Testis (tissue), 3 donors: ENCODE results near the gene ARSA. TPM values are rescaled to one million over a fixed set of nuclear protein-coding genes. Genes with fewer than 3 reads are reported as not detected.
A peak's percentile ranks its signal among the peaks of the same experiment; 100 is the strongest.

ENCODE experiments used
- DNase-seq: peaks from one replicate; pipeline ENCODE4 v3.0.0-alpha.2; 2019
- H3K27ac ChIP-seq, 2 donors: fragments of 200-600 bp; sonication (generic); one replicate each; pipeline ENCODE4 v1.5.1; 2019
- H3K27me3 ChIP-seq: fragments of 200-600 bp; sonication (generic); one replicate; pipeline ENCODE4 v1.5.1; 2019
- H3K36me3 ChIP-seq: fragments of 200-600 bp; sonication (generic); one replicate; pipeline ENCODE4 v1.5.1; 2017; ENCODE audit warnings: low read depth; ENCODE audit errors: missing control alignments
- H3K4me1 ChIP-seq: fragments of 200-600 bp; sonication (generic); one replicate; pipeline ENCODE4 v1.5.1; 2019
- H3K4me3 ChIP-seq, 2 donors: fragments of 200-600 bp; sonication (generic); one replicate each; pipeline ENCODE4 v1.5.1; 2017 to 2019
- H3K9me3 ChIP-seq: fragments of 200-600 bp; sonication (generic); one replicate; pipeline ENCODE4 v1.5.1; 2017
- POLR2A ChIP-seq: fragments of 450-650 bp; IDR thresholded peaks from one replicate; pipeline ENCODE4 v1.6.1; 2017; ENCODE audit warnings: antibody characterized with exemption, mild to moderate bottlenecking, moderate library complexity
- WGBS, 2 donors: methylation state at CpG; one replicate each; pipeline ENCODE4 v1.1.5; 2018; 5-methylcytosine and 5-hydroxymethylcytosine counted together
- intact Hi-C: fragments of 100-400 bp; cut with DNase I; formaldehyde crosslinking; loops from one replicate; pipeline ENCODE4 v1.15.1; 2023; ENCODE audit warnings: low total_unique reads
- polyA plus RNA-seq: library from polyadenylated mRNA; stranded (reverse); fragments of 350-450 nt; fragmentation: Illumina TruSeq; extraction: RNeasy Lipid Tissue Mini Kit (QIAGEN cat#74804); gene quantifications from one replicate; pipeline ENCODE4 v1.2.3, GENCODE V29; 2014; ENCODE audit warnings: low read depth, low replicate concordance; ENCODE audit not compliant: insufficient read depth
- total RNA-seq, 2 donors: library from RNA; depleted of rRNA; stranded (reverse); fragments of >200 nt; gene quantifications; one replicate each; pipeline ENCODE4 v1.2.3, GENCODE V29; 2016
- TF ChIP-seq, protein P1 (sequence below), 3 experiments: fragments of 450-650 bp in 2 of 3; fragments of 200-600 bp in 1 of 3; sonication (generic) in 1 of 3; IDR thresholded peaks; one replicate each; pipeline ENCODE4 v1.5.1; 2016 to 2019; ENCODE audit warnings: antibody characterized with exemption in 3 of 3, mild to moderate bottlenecking in 2 of 3, moderate library complexity in 1 of 3

ARSA gene
- total and polyA plus RNA-seq, 3 donors from 2014 or later = 60.9 to 95.9 (median 73.5) TPM

DNA sequence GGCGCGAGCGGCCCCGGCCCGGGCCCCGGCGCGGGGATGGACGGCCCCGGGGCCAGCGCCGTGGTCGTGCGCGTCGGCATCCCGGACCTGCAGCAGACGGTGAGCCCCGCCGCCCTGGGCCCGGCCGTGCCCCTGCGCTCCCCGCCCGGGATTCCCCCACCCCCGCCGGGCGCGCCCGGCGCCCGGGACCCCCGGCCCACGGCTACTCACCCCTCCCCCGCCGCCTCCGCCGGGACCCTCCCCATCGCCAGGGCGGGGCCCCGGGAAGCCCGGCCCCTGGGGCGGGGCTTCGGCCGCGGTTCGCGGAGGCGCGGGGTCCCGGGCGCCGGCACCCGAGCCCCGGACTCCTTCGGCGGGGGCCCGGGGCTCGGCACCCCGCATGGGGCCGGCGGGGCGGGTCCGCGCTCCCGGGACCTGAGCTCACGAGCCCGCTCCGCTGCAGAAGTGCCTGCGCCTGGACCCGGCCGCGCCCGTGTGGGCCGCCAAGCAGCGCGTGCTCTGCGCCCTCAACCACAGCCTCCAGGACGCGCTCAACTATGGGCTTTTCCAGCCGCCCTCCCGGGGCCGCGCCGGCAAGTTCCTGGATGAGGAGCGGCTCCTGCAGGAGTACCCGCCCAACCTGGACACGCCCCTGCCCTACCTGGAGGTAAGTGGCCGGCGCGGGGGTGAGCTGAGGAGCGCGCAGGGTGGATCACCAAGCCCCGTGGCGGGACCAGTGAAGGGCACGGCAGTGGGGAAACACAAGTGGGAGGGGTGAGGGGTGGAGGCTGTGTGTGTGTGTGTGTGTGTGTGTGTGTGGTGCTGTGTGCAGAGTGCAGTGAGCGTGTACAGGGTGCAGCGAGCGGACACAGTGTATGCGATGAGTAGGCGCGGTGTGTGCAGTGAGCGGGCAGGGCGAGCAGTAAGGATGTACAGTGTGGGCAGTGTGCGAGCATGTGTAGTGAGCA is 46.9 kb upstream of the ARSA start:
- Histone ChIP-seq H3K36me3 (no peaks in the 10 kb centered on the region), H3K9me3 (no peaks in the 10 kb centered on the region), H3K27me3 (no peaks in the 10 kb centered on the region), H3K27ac (no peak overlapping the region), H3K4me1 (peaks cover 6% of the 10 kb centered on the region), H3K4me3 (peak overlapping the region; percentile 40 to 43)
- WGBS, 2 donors = 9 to 16% methylated on average over 9 to 50 of the region's 105 CpGs
- TF ChIP-seq POLR2A = no peak
- TF ChIP-seq, protein P1, sequence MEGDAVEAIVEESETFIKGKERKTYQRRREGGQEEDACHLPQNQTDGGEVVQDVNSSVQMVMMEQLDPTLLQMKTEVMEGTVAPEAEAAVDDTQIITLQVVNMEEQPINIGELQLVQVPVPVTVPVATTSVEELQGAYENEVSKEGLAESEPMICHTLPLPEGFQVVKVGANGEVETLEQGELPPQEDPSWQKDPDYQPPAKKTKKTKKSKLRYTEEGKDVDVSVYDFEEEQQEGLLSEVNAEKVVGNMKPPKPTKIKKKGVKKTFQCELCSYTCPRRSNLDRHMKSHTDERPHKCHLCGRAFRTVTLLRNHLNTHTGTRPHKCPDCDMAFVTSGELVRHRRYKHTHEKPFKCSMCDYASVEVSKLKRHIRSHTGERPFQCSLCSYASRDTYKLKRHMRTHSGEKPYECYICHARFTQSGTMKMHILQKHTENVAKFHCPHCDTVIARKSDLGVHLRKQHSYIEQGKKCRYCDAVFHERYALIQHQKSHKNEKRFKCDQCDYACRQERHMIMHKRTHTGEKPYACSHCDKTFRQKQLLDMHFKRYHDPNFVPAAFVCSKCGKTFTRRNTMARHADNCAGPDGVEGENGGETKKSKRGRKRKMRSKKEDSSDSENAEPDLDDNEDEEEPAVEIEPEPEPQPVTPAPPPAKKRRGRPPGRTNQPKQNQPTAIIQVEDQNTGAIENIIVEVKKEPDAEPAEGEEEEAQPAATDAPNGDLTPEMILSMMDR (IDR thresholded peaks at IDR 0.05) = no peak
- DNase-seq = no peak
- intact Hi-C loops = no loop called here

DNA sequence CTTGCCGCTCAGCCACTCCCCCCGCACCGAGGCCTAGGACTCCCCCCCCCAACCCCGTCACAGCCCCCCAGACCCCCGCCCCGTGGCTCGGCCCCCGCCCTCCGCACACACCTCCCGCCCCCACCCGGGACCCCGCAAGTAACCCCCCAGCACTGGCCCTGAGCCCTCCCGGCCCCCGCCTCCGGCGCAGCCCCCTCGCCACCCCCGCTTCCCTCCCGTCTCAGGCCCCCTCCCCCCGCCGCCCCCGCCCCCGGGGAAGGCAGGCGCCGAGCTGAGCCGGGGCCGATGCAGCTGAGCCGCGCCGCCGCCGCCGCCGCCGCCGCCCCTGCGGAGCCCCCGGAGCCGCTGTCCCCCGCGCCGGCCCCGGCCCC is 46.2 kb upstream of the ARSA start:
- Histone ChIP-seq H3K36me3 (no peaks in the 10 kb centered on the region), H3K4me1 (peaks cover 6% of the 10 kb centered on the region), H3K27me3 (no peaks in the 10 kb centered on the region), H3K9me3 (no peaks in the 10 kb centered on the region), H3K27ac (no peak overlapping the region), H3K4me3 (peak overlapping the region; percentile 42 to 65)
- 2 to 5% methylated on average over 8 of the region's 43 CpGs for WGBS, 2 donors
- no peak for DNase-seq
- intact Hi-C loops = no loop called here
- TF ChIP-seq, protein P1 (IDR thresholded peaks at IDR 0.05) = no peak

DNA sequence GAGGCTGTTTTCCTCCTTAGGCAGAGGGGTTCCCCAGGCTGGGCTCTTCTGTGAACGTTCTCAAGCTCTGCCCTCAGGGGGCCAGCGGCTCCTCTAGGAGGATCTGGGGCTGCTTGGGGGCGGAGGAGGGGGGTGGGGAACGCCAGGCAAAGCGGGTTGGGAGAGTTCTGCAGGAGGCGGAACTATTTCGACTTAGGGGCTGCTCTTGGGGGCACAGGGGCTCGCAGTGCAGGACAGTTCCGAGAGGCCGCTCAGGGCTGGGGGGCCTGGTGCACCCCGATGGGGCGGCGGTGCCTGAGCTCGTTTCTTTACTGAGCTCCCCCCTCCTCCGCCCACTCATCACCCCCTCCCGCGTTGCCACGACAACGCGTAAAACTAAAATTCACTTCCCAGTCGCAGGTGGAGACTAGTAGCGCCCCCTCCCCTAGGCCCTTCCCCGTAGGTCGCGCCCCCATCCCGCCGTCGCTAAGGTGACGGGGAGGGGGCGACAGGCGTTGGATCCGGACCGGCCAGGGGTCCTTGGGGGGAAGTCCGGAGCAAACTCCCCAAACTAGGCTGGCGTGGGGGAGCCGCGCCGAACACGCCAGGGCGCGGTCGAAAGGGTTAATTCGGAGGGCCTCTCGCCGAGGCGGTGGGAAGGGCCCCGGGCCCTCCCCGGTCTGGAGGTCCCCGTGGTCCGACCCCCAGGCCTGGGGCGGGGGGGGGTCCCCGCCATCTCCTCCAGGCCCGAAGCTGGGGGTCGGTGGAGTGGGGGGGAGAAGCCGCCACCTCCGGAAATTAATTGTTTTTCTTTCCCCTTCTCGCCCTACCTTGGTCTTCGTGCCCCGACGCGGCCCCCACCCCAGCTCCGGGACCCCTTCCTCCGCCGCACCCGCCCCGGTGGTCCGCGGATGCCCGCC is 45.5 kb upstream of the ARSA start:
- Histone ChIP-seq H3K4me1 (peaks cover 6% of the 10 kb centered on the region), H3K27me3 (no peaks in the 10 kb centered on the region), H3K9me3 (no peaks in the 10 kb centered on the region), H3K4me3 (peak overlapping the region; percentile 42 to 65), H3K27ac (peak overlapping the region in 1 of 2 donors; percentile 48), H3K36me3 (no peaks in the 10 kb centered on the region)
- no peak for DNase-seq
- intact Hi-C loops = no loop called here
- no peak for TF ChIP-seq POLR2A
- TF ChIP-seq, protein P1 (IDR thresholded peaks at IDR 0.05) = no peak
- 2% methylated on average over 50 to 66 of the region's 69 CpGs for WGBS, 2 donors

DNA sequence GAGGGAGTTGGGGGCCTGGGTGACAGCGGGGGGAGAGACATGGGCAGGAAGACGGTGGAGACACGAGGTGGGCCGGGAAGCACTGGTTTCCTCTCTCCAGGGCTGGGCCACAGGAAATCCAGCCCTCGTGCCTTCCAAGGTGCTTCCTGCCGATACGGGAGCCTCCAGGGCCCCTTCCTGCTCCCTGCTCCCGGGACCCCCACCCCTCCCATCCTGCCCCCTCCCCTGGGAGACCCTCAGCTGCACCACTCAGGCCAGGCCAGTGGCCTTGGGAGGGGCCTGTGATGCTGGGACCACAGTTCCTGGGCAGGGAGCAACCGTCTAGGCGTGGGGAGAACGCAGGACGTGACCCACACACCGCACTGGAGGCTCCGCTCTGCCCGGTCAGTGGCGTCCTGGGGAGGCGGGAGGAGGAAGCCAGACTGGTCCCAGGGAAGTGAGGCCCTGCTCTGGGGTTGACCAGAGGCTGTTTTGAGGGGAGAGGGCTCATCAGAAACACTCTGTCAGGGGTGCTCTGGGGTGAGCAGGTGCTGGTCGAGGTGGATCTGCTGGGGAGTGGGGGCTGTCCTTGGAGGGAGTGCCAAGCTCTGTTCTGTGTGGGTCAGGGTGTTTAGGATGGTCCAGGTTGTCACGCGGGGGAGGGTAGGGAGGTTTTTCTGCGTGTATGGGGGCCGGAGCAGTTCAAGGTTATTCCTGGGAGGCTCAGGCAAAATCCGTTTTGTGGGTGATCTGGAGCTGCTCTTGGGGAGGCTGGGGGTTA is 44.7 kb upstream of the ARSA start, which contains the start of gene SHANK3:
TSS of gene SHANK3 (plus strand) at position 353 of the 760 bp plus-strand sequence.
- TF ChIP-seq, protein P1 (IDR thresholded peaks at IDR 0.05) = no peak
- TF ChIP-seq POLR2A = no peak
- Histone ChIP-seq H3K9me3 (no peaks in the 10 kb centered on the region), H3K4me1 (peaks cover 6% of the 10 kb centered on the region), H3K27me3 (no peaks in the 10 kb centered on the region), H3K4me3 (peak within 1 kb of the TSS; percentile 42 to 65), H3K27ac (peak within 1 kb of the TSS in 1 of 2 donors; percentile 48), H3K36me3 (no peaks in the 10 kb centered on the region)
- intact Hi-C loops = no loop called here
- DNase-seq = no peak
- 17 to 44% methylated on average over 7 to 22 of the region's 23 CpGs for WGBS, 2 donors
